HepG2 (cell line): ENCODE data around the gene MTHFS. TPM values are rescaled to one million over a fixed set of nuclear protein-coding genes. Genes with fewer than 3 reads are reported as not detected.

Source experiments
- ARHGAP35 ChIP-seq: sonication (generic); formaldehyde crosslinking; IDR thresholded peaks from 2 replicates; pipeline ENCODE4 v1.9.0; 2022; ENCODE audit warnings: mild to moderate bottlenecking, inconsistent platforms, moderate library complexity, missing genetic modification reagents, borderline replicate concordance
- BCL3 ChIP-seq: sonication (generic); formaldehyde crosslinking; IDR thresholded peaks from 2 replicates; pipeline ENCODE4 v1.5.1; 2020; ENCODE audit warnings: mild to moderate bottlenecking, missing genetic modification reagents, moderate library complexity
- CERS6 ChIP-seq: sonication (generic); formaldehyde crosslinking; IDR thresholded peaks from 2 replicates; pipeline ENCODE4 v1.5.0; 2020; ENCODE audit warnings: missing genetic modification reagents
- GATAD2A ChIP-seq: IDR thresholded peaks from 2 replicates; pipeline ENCODE4 v1.6.1; 2016
- HES4 ChIP-seq: sonication (generic); formaldehyde crosslinking; IDR thresholded peaks from 2 replicates; pipeline ENCODE4 v1.9.0; 2021; ENCODE audit warnings: mild to moderate bottlenecking, missing genetic modification reagents, borderline replicate concordance
- MBD4 ChIP-seq: IDR thresholded peaks from 2 replicates; pipeline ENCODE4 v1.6.1; 2012; ENCODE audit warnings: low read length, inconsistent platforms, borderline replicate concordance
- NFE2 ChIP-seq: sonication (generic); formaldehyde crosslinking; IDR thresholded peaks from 2 replicates; pipeline ENCODE4 v1.4.0; 2020; ENCODE audit warnings: missing genetic modification reagents
- RBFOX2 ChIP-seq: fragments of 200-400 bp; formaldehyde crosslinking; IDR thresholded peaks from 2 replicates; pipeline ENCODE4 v1.6.1; 2017; ENCODE audit warnings: low read depth, mild to moderate bottlenecking, low read length
- SOX13 ChIP-seq, 3 experiments: fragments of 450-650 bp in 1 of 3; sonication (generic) in 1 of 3; formaldehyde crosslinking in 1 of 3; IDR thresholded peaks in 2 of 3; conservative IDR thresholded peaks in 1 of 3; 2 replicates each; pipeline versions ENCODE4 v1.5.0 to v1.6.1; 2016 to 2020; ENCODE audit warnings: antibody characterized with exemption in 1 of 3, mild to moderate bottlenecking in 1 of 3, missing compliant biosample characterization in 1 of 3, missing genetic modification reagents in 1 of 3, moderate library complexity in 1 of 3
- ZHX1 ChIP-seq: sonication (generic); formaldehyde crosslinking; IDR thresholded peaks from 2 replicates; pipeline ENCODE4 v1.8.1; 2022; ENCODE audit warnings: low read depth, mild to moderate bottlenecking, missing genetic modification reagents
- ZMYM2 ChIP-seq: sonication (generic); formaldehyde crosslinking; IDR thresholded peaks from 2 replicates; pipeline ENCODE4 v1.8.0; 2022; ENCODE audit warnings: mild to moderate bottlenecking, missing genetic modification reagents
- ZNF205 ChIP-seq: IDR thresholded peaks from 2 replicates; pipeline ENCODE4 v1.6.1; 2018; ENCODE audit warnings: missing biosample characterization, missing genetic modification reagents
- ZNF224 ChIP-seq: sonication (generic); formaldehyde crosslinking; IDR thresholded peaks from 2 replicates; pipeline ENCODE4 v1.5.0; 2020; ENCODE audit warnings: mild to moderate bottlenecking, missing genetic modification reagents
- ZNF281 ChIP-seq: sonication (generic); formaldehyde crosslinking; IDR thresholded peaks from 2 replicates; pipeline ENCODE4 v1.4.0; 2020; ENCODE audit warnings: missing genetic modification reagents, borderline replicate concordance
- ZNF326 ChIP-seq: sonication (generic); formaldehyde crosslinking; IDR thresholded peaks from 2 replicates; pipeline ENCODE4 v1.4.0; 2020; ENCODE audit warnings: missing genetic modification reagents, borderline replicate concordance
- ZNF33B ChIP-seq: sonication (generic); formaldehyde crosslinking; IDR thresholded peaks from 2 replicates; pipeline ENCODE4 v1.5.1; 2020; ENCODE audit warnings: mild to moderate bottlenecking, missing genetic modification reagents
- ZNF468 ChIP-seq: sonication (generic); formaldehyde crosslinking; IDR thresholded peaks from 2 replicates; pipeline ENCODE4 v1.8.0; 2022; ENCODE audit warnings: mild to moderate bottlenecking, moderate library complexity, missing genetic modification reagents
- ZNF510 ChIP-seq: sonication (generic); formaldehyde crosslinking; IDR thresholded peaks from 2 replicates; pipeline ENCODE4 v1.4.0; 2020; ENCODE audit warnings: low read depth, mild to moderate bottlenecking, missing genetic modification reagents
- ZNF569 ChIP-seq: sonication (generic); formaldehyde crosslinking; IDR thresholded peaks from 2 replicates; pipeline ENCODE4 v1.5.0; 2020; ENCODE audit warnings: mild to moderate bottlenecking, missing genetic modification reagents, moderate library complexity, borderline replicate concordance
- ZNF713 ChIP-seq: sonication (generic); formaldehyde crosslinking; IDR thresholded peaks from 2 replicates; pipeline ENCODE4 v1.4.0; 2020; ENCODE audit warnings: mild to moderate bottlenecking, missing genetic modification reagents
- polyA plus RNA-seq, 8 experiments: library from polyadenylated mRNA; depleted of rRNA in 3 of 8; stranded (reverse) in 7 of 8; unstranded in 1 of 8; fragments of >200 nt; fragmentation: Illumina TruSeq in 4 of 8; extraction: Trizol in 4 of 8; gene quantifications; 2 replicates each; pipeline versions ENCODE4 v1.2.1 to v1.2.3, GENCODE V29; 2011 to 2016; ENCODE audit warnings: low read depth in 4 of 8, missing spikeins in 1 of 8, mixed read lengths in 1 of 8; ENCODE audit not compliant: insufficient read depth in 1 of 8
- total RNA-seq, 5 experiments: library from RNA; depleted of rRNA; stranded (reverse); fragments of >200 nt; fragmentation: Illumina TruSeq; extraction: Trizol; gene quantifications; 2 replicates each; pipeline ENCODE4 v1.2.3, GENCODE V29; 2016; ENCODE audit warnings: low read depth in 1 of 5

Gene MTHFS
- total and polyA plus RNA-seq, 2 of the 13 experiments (the other 11 are each of a cell fraction or from before 2014, with no cell fraction given) = 37.0 to 49.7 TPM

GRCh38 chr15:79896634-79897379, at the start of gene MTHFS (continued):
- TF ChIP-seq ZHX1 (peak; percentile 81), GATAD2A (0 out of 2 replicates have a peak, but pooled peaks have one; percentile 11), MBD4 (no peak), HES4 (CRISPR knock-in tag) (peak; percentile 93; the same call in 1 of the 2 replicates), ZMYM2 (CRISPR knock-in tag) (peak; percentile 83), ZNF326 (CRISPR knock-in tag) (no peak), ZNF224 (peak; percentile 32; the same call in 1 of the 2 replicates), ZNF569 (CRISPR knock-in tag) (0 out of 2 replicates have a peak, but pooled peaks have one; percentile 65), BCL3 (CRISPR knock-in tag) (peak; percentile 91), CERS6 (peak; percentile 94), ZNF468 (CRISPR knock-in tag) (peak; percentile 82; the same call in 1 of the 2 replicates), SOX13 (IDR thresholded peaks at IDR 0.05) (no peak), SOX13 (CRISPR knock-in tag; conservative IDR thresholded peaks at IDR 0.05 in 1 of 2, IDR thresholded peaks at IDR 0.05 in 1 of 2) (peak in 1 of 2 experiments; percentile 19; a peak in 1 of 4 replicates), ZNF510 (CRISPR knock-in tag) (peak; percentile 18; the same call in 1 of the 2 replicates), ARHGAP35 (CRISPR knock-in tag) (peak; percentile 82), ZNF33B (CRISPR knock-in tag) (no peak), ZNF281 (CRISPR knock-in tag) (peak; percentile 34; the same call in 1 of the 2 replicates), NFE2 (CRISPR knock-in tag) (no peak), RBFOX2 (peak; percentile 99), ZNF713 (CRISPR knock-in tag) (peak; percentile 22; the same call in 1 of the 2 replicates), ZNF205 (CRISPR knock-in tag) (peak; percentile 70; the same call in 1 of the 2 replicates)
